Measurements from ENCODE around the gene CNNM3. TPM values are rescaled to one million over a fixed set of nuclear protein-coding genes. Genes with fewer than 3 reads are reported as not detected.

Gene CNNM3
- total RNA-seq, 2 experiments from 2014 or later: 13.5 to 18.6 TPM

- Histone ChIP-seq H3K4me1 (ENCODE audit: insufficient read depth, low read length, poor library complexity, severe bottlenecking) (peaks cover 10% of the 10 kb centered on the region), H3K27ac (ENCODE audit: low read depth, low read length, poor library complexity, severe bottlenecking) (no peak overlapping the region), H3K9me2 (ENCODE audit: insufficient read depth, low read length) (no peaks in the 10 kb centered on the region), H3K79me2 (ENCODE audit: insufficient read depth, low read depth, low read length) (no peaks in the 10 kb centered on the region), H2AFZ (ENCODE audit: low read length) (no peak overlapping the region), H3K9me3 (ENCODE audit: low read length) (no peaks in the 10 kb centered on the region), H3K4me3 (ENCODE audit: low read depth, low read length, poor library complexity, severe bottlenecking) (no peak overlapping the region), H3K36me3 (ENCODE audit: insufficient read depth, low read length) (peaks cover 7% of the 10 kb centered on the region; the same call in 1 of the 2 replicates), H3K4me2 (ENCODE audit: low read length) (no peak overlapping the region), H4K20me1 (ENCODE audit: insufficient read depth, low read length) (no peaks in the 10 kb centered on the region)
- intact Hi-C loops (cut with micrococcal nuclease; ENCODE audit: unreplicated experiment): no loop called here
- ChIA-PET CTCF (ENCODE audit: unreplicated experiment) (no interaction called here), POLR2A (interaction anchor here (0.6 to 0.7 kb wide), 3 partner anchors 21 to 157 kb away, joined by 3 to 5 read pairs (median 3); no protein-coding TSS in a partner anchor)
- BruUV-seq (replicated peaks): no TSS peak
- TF ChIP-seq CTCF (conservative IDR thresholded peaks at IDR 0.05; ENCODE audit: low read length) (no peak), EZH2phosphoT487 (IDR thresholded peaks at IDR 0.05; ENCODE audit: borderline replicate concordance, low read depth, low read length) (no peak)
- DNase-seq (ENCODE audit: low spot score): no peak
These were observed 26.5 kb downstream of the CNNM3 start for GRCh38 chr2:96842600-96842999.

- H3K4me1 ChIP-seq (ENCODE audit: insufficient read depth, low read length, poor library complexity, severe bottlenecking): peaks cover 10% of the 10 kb centered on the region
- ChIA-PET POLR2A (no interaction called here), CTCF (ENCODE audit: unreplicated experiment) (no interaction called here)
- H4K20me1 ChIP-seq (ENCODE audit: insufficient read depth, low read length): no peaks in the 10 kb centered on the region
- H3K4me2 ChIP-seq (ENCODE audit: low read length): no peak within 1 kb of the TSS
- no peak within 1 kb of the TSS for H3K4me3 ChIP-seq (ENCODE audit: low read depth, low read length, poor library complexity, severe bottlenecking)
- no peak within 1 kb of the TSS for H2AFZ ChIP-seq (ENCODE audit: low read length)
- H3K36me3 ChIP-seq (ENCODE audit: insufficient read depth, low read length): peaks cover 13% of the 10 kb centered on the region
- no peaks in the 10 kb centered on the region for H3K79me2 ChIP-seq (ENCODE audit: insufficient read depth, low read depth, low read length)
- DNase-seq (ENCODE audit: low spot score): no peak
- intact Hi-C loops (cut with micrococcal nuclease; ENCODE audit: unreplicated experiment): no loop called here
- no peaks in the 10 kb centered on the region for H3K9me3 ChIP-seq (ENCODE audit: low read length)
- H3K27ac ChIP-seq (ENCODE audit: low read depth, low read length, poor library complexity, severe bottlenecking): no peak within 1 kb of the TSS
- BruUV-seq (replicated peaks): no TSS peak
- no peak for TF ChIP-seq CTCF (conservative IDR thresholded peaks at IDR 0.05; ENCODE audit: low read length)
- no peaks in the 10 kb centered on the region for H3K9me2 ChIP-seq (ENCODE audit: insufficient read depth, low read length)
These were observed 27.6 kb downstream of the CNNM3 start, which contains the start of gene ANKRD23 for GRCh38 chr2:96843538-96844268. TSS of gene ANKRD23 (minus strand) at chr2:96844021. CDS start at chr2:96843992, 29 bp downstream.

GRCh38 chr2:96844405-96844808 is 28.3 kb downstream of the CNNM3 start:
- Histone ChIP-seq H4K20me1 (ENCODE audit: insufficient read depth, low read length) (no peaks in the 10 kb centered on the region), H3K4me3 (ENCODE audit: low read depth, low read length, poor library complexity, severe bottlenecking) (no peak overlapping the region), H3K79me2 (ENCODE audit: insufficient read depth, low read depth, low read length) (no peaks in the 10 kb centered on the region), H3K4me1 (ENCODE audit: insufficient read depth, low read length, poor library complexity, severe bottlenecking) (peaks cover 3% of the 10 kb centered on the region), H3K27ac (ENCODE audit: low read depth, low read length, poor library complexity, severe bottlenecking) (no peak overlapping the region), H2AFZ (ENCODE audit: low read length) (no peak overlapping the region), H3K9me2 (ENCODE audit: insufficient read depth, low read length) (no peaks in the 10 kb centered on the region), H3K9me3 (ENCODE audit: low read length) (no peaks in the 10 kb centered on the region), H3K4me2 (ENCODE audit: low read length) (no peak overlapping the region), H3K36me3 (ENCODE audit: insufficient read depth, low read length) (peaks cover 15% of the 10 kb centered on the region)
- no TSS peak for BruUV-seq (replicated peaks)
- no peak for DNase-seq (ENCODE audit: low spot score)
- POLR2A ChIA-PET: no interaction called here
- intact Hi-C loops (cut with micrococcal nuclease; ENCODE audit: unreplicated experiment): no loop called here
- no peak for TF ChIP-seq EZH2phosphoT487 (IDR thresholded peaks at IDR 0.05; ENCODE audit: borderline replicate concordance, low read depth, low read length)
- no peak for TF ChIP-seq CTCF (conservative IDR thresholded peaks at IDR 0.05; ENCODE audit: low read length)
- CTCF ChIA-PET (ENCODE audit: unreplicated experiment): no interaction called here
